Neural cell (in vitro differentiated cells): Measurements from ENCODE around the gene TPSG1.

ENCODE experiments used
- EP300 ChIP-seq: fragments of 450-650 bp; conservative IDR thresholded peaks from 2 replicates; pipeline ENCODE4 v1.6.1; 2014; ENCODE audit warnings: antibody characterized with exemption, mild to moderate bottlenecking, moderate library complexity; ENCODE audit not compliant: poor library complexity, severe bottlenecking
- EZH2 ChIP-seq: fragments of 200-600, 300-800 bp; shearing (Covaris generic), sonication (generic); IDR thresholded peaks from 2 replicates; pipeline ENCODE4 v1.6.1; 2014; ENCODE audit warnings: antibody characterized with exemption, low read length, borderline replicate concordance, mild to moderate bottlenecking; ENCODE audit not compliant: insufficient read depth, poor library complexity, severe bottlenecking
- POLR2AphosphoS5 ChIP-seq: IDR thresholded peaks from 2 replicates; pipeline ENCODE4 v1.6.1; 2012
- SMC3 ChIP-seq: fragments of 450-650 bp; conservative IDR thresholded peaks from 2 replicates; pipeline ENCODE4 v1.6.1; 2014; ENCODE audit warnings: antibody characterized with exemption, mild to moderate bottlenecking, moderate library complexity; ENCODE audit not compliant: poor library complexity
- TAF1 ChIP-seq: IDR thresholded peaks from 2 replicates; pipeline ENCODE4 v1.6.1; 2012; ENCODE audit warnings: low read depth
- TF ChIP-seq, protein P1 (sequence below): fragments of 450-650 bp; IDR thresholded peaks from 2 replicates; pipeline ENCODE4 v1.5.1; 2014; ENCODE audit warnings: antibody characterized with exemption, mild to moderate bottlenecking, moderate library complexity; ENCODE audit not compliant: poor library complexity, severe bottlenecking
- TF ChIP-seq, protein P2 (sequence below): IDR thresholded peaks from 2 replicates; pipeline ENCODE4 v1.6.1; 2012; ENCODE audit warnings: borderline replicate concordance

DNA sequence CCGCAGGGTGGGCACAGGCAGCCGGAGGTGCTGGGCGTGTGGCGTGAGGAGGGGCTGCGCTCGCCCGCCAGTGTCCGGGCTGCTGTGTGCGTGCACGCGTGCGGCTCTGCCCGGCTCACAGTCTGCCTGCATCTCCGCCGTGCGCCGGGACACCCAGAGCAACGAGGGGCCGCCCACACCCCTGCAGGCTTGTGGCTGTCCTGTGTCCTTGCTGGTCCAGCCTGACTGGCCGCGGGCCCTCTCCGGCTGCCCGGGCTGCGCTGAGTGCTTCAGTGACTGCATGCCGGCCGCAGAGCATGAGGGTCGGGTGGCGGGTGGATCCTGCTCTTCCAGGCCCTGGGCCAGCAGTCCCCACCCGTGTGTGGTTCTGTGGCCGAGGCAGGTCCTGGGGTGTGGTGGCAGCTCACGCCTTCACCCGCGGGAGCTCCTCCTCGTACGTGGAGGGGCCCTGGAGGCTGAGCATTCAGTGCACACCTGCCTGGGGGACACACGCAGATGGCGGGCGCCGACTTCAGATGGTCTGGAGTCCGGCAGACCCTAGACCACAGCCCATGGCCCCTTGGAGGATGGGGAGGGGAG, 12.4 kb downstream of the TPSG1 start:
- TF ChIP-seq EP300: no peak
- TF ChIP-seq TAF1: no peak
- TF ChIP-seq, protein P1, sequence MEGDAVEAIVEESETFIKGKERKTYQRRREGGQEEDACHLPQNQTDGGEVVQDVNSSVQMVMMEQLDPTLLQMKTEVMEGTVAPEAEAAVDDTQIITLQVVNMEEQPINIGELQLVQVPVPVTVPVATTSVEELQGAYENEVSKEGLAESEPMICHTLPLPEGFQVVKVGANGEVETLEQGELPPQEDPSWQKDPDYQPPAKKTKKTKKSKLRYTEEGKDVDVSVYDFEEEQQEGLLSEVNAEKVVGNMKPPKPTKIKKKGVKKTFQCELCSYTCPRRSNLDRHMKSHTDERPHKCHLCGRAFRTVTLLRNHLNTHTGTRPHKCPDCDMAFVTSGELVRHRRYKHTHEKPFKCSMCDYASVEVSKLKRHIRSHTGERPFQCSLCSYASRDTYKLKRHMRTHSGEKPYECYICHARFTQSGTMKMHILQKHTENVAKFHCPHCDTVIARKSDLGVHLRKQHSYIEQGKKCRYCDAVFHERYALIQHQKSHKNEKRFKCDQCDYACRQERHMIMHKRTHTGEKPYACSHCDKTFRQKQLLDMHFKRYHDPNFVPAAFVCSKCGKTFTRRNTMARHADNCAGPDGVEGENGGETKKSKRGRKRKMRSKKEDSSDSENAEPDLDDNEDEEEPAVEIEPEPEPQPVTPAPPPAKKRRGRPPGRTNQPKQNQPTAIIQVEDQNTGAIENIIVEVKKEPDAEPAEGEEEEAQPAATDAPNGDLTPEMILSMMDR: no peak
- TF ChIP-seq EZH2: no peak
- TF ChIP-seq, protein P2, sequence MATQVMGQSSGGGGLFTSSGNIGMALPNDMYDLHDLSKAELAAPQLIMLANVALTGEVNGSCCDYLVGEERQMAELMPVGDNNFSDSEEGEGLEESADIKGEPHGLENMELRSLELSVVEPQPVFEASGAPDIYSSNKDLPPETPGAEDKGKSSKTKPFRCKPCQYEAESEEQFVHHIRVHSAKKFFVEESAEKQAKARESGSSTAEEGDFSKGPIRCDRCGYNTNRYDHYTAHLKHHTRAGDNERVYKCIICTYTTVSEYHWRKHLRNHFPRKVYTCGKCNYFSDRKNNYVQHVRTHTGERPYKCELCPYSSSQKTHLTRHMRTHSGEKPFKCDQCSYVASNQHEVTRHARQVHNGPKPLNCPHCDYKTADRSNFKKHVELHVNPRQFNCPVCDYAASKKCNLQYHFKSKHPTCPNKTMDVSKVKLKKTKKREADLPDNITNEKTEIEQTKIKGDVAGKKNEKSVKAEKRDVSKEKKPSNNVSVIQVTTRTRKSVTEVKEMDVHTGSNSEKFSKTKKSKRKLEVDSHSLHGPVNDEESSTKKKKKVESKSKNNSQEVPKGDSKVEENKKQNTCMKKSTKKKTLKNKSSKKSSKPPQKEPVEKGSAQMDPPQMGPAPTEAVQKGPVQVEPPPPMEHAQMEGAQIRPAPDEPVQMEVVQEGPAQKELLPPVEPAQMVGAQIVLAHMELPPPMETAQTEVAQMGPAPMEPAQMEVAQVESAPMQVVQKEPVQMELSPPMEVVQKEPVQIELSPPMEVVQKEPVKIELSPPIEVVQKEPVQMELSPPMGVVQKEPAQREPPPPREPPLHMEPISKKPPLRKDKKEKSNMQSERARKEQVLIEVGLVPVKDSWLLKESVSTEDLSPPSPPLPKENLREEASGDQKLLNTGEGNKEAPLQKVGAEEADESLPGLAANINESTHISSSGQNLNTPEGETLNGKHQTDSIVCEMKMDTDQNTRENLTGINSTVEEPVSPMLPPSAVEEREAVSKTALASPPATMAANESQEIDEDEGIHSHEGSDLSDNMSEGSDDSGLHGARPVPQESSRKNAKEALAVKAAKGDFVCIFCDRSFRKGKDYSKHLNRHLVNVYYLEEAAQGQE: no peak
- no peak for TF ChIP-seq SMC3
- TF ChIP-seq POLR2AphosphoS5: no peak
